Common myeloid progenitor, CD34-positive (primary cell): Measurements from ENCODE around the gene SLC35G3.

Experiments used
- CTCF ChIA-PET: fragments of 350-600 bp; sonication (Branson Sonifier 250); formaldehyde crosslinking; loops from one replicate; lab custom pipeline; 2021; ENCODE audit warnings: antibody characterized with exemption; lab: Charles Lee
- POLR2A ChIA-PET: fragments of 350-600 bp; sonication (Branson Sonifier 250); formaldehyde crosslinking; loops from one replicate; lab custom pipeline; 2021; ENCODE audit warnings: antibody characterized with exemption; lab: Charles Lee
- DNase-seq, 3 donors: peaks; one replicate each; pipeline versions ENCODE4 v3.0.0 to v3.0.0-alpha.2; 2013
- H3K27ac ChIP-seq, 2 experiments: 1 replicate in 1 of 2; 2 replicates in 1 of 2; pipeline ENCODE4 v1.7.0; 2013; ENCODE audit warnings: inconsistent platforms in 2 of 2, low read length in 2 of 2, mild to moderate bottlenecking in 2 of 2, low read depth in 1 of 2, moderate library complexity in 1 of 2; ENCODE audit not compliant: severe bottlenecking in 2 of 2, insufficient read depth in 1 of 2, poor library complexity in 1 of 2
- H3K27me3 ChIP-seq, 5 experiments: replicated peaks in 2 of 5; 1 replicate in 3 of 5; 2 replicates in 2 of 5; pipeline versions ENCODE4 v1.6.1 to v1.7.0; 2013; ENCODE audit warnings: low read length in 4 of 5, mild to moderate bottlenecking in 2 of 5, moderate library complexity in 2 of 5, inconsistent platforms in 1 of 5; ENCODE audit not compliant: insufficient read depth in 5 of 5, control insufficient read depth in 4 of 5
- H3K36me3 ChIP-seq, 4 experiments: 1 replicate in 2 of 4; 2 replicates in 2 of 4; pipeline versions ENCODE4 v1.6.1 to v1.7.0; 2013; ENCODE audit warnings: low read length in 3 of 4, control low read depth in 1 of 4, mild to moderate bottlenecking in 1 of 4; ENCODE audit not compliant: control insufficient read depth in 4 of 4, insufficient read depth in 4 of 4
- H3K4me1 ChIP-seq, 4 experiments: 1 replicate in 3 of 4; 2 replicates in 1 of 4; pipeline versions ENCODE4 v1.6.1 to v1.7.1; 2013; ENCODE audit warnings: low read length in 3 of 4, mild to moderate bottlenecking in 3 of 4, control low read depth in 1 of 4, inconsistent platforms in 1 of 4, moderate library complexity in 1 of 4; ENCODE audit not compliant: control insufficient read depth in 4 of 4, insufficient read depth in 4 of 4; ENCODE audit errors: control extremely low read depth in 1 of 4
- H3K4me3 ChIP-seq, 7 experiments: 1 replicate in 4 of 7; 2 replicates in 3 of 7; pipeline versions ENCODE4 v1.5.1 to v1.7.0; 2013; ENCODE audit warnings: mild to moderate bottlenecking in 7 of 7, low read length in 6 of 7, moderate library complexity in 6 of 7, inconsistent platforms in 2 of 7, low read depth in 2 of 7, control low read depth in 1 of 7; ENCODE audit not compliant: insufficient read depth in 4 of 7, control insufficient read depth in 1 of 7; ENCODE audit errors: extremely low read depth in 1 of 7
- H3K9me3 ChIP-seq, 5 experiments: 1 replicate in 4 of 5; 2 replicates in 1 of 5; pipeline versions ENCODE4 v1.6.1 to v1.7.1; 2013; ENCODE audit warnings: low read length in 4 of 5, mild to moderate bottlenecking in 2 of 5, inconsistent platforms in 1 of 5, low read depth in 1 of 5, moderate library complexity in 1 of 5; ENCODE audit not compliant: control insufficient read depth in 4 of 5, insufficient read depth in 2 of 5; ENCODE audit errors: control extremely low read depth in 1 of 5
- WGBS: methylation state at CpG from one replicate; pipeline ENCODE4 v1.1.5; 2013; ENCODE audit not compliant: insufficient coverage; 5-methylcytosine and 5-hydroxymethylcytosine counted together

SLC35G3 gene

DNA sequence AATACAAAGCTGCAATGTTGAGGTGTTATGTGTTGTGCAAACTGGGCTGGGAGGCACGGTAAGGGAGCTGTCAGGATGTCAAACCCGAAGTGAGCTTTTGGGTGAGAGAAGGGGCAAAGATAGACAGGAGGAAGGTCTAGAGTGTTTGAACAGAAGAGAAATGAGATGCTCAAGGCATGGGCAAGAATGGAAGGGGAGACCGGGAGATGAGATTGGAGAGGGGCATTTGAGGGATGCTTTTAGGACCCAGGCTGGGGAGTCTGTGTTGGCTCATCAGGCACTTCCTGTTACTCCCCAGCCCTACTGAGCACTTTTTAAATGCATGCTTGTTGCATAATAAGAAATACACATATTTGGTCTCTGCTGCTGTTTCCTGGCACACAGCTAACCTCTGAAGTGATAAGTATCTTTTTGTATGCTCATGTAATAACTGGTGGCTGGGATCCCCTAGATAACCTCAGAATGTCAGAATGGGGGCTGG is 32.9 kb downstream of the SLC35G3 start:
- Histone ChIP-seq H3K36me3 (no peaks in the 10 kb centered on the region), H3K27ac (no peak overlapping the region), H3K9me3 (no peaks in the 10 kb centered on the region), H3K27me3 (no peaks in the 10 kb centered on the region), H3K4me3 (no peak overlapping the region), H3K4me1 (peaks cover 0 to 19% (median 13%) of the 10 kb centered on the region in 4 experiments)
- 6% methylated on average over 2 of the region's 3 CpGs for WGBS
- CTCF ChIA-PET, result interaction anchor here (1.3 kb wide), 1 partner anchor 15 kb away, joined by 3 read pairs; no protein-coding TSS in a partner anchor
- peak in 2 of 3 donors; percentile 41 to 53 for DNase-seq
- POLR2A ChIA-PET, result no interaction called here

- ChIA-PET POLR2A (no interaction called here), CTCF (interaction anchor here (0.8 to 1.3 kb wide), 3 partner anchors 14 to 374 kb away, joined by 3 read pairs; no protein-coding TSS in a partner anchor)
- no peak overlapping the region for H3K27ac ChIP-seq
- no peaks in the 10 kb centered on the region for H3K36me3 ChIP-seq
- H3K4me1 ChIP-seq, result peaks cover 0 to 19% (median 13%) of the 10 kb centered on the region in 4 experiments
- H3K9me3 ChIP-seq, result no peaks in the 10 kb centered on the region
- no peak overlapping the region for H3K4me3 ChIP-seq
- no peak for DNase-seq
- H3K27me3 ChIP-seq, result no peaks in the 10 kb centered on the region
- WGBS, result 85% methylated on average over 7 of the region's 13 CpGs
Measured at GRCh38 chr17:35160354-35161201, 33.6 kb downstream of the SLC35G3 start.

DNA sequence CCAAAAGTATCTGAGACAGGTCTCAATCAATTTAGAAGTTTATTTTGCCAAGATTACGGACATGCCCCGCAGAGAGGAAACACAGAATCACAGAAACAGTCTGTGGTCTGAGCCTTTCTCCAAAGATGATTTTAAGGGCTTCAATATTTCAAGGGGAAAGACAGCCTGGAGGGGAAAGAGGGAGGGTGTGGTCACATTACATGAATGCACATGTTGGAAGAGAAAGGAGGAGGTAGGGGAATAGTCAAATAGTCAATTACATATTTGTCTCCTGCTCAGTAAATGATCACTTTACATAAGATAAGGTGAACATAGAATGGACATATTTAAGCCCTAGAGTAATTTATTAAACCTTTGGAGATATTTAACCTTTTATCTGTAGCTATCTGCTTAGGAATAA is 34.3 kb downstream of the SLC35G3 start:
- DNase-seq, result no peak
- no peak overlapping the region for H3K27ac ChIP-seq
- no peaks in the 10 kb centered on the region for H3K27me3 ChIP-seq

GRCh38 chr17:35155246-35155645 is 38.9 kb downstream of the SLC35G3 start:
- no peak for DNase-seq
- Histone ChIP-seq H3K4me3 (no peak overlapping the region), H3K27ac (no peak overlapping the region), H3K9me3 (no peaks in the 10 kb centered on the region), H3K36me3 (no peaks in the 10 kb centered on the region), H3K4me1 (no peaks in the 10 kb centered on the region), H3K27me3 (peaks cover 0 to 2% (median 0%) of the 10 kb centered on the region in 5 experiments)
- WGBS, result 100% methylated on average over 2 of the region's 7 CpGs
- ChIA-PET POLR2A (no interaction called here), CTCF (interaction anchor here (0.8 to 1.1 kb wide), 2 partner anchors 12 kb away, joined by 3 read pairs; no protein-coding TSS in a partner anchor)

More for the DNA sequence above, 34.3 kb downstream of the SLC35G3 start:
- Histone ChIP-seq H3K36me3 (no peaks in the 10 kb centered on the region), H3K4me3 (no peak overlapping the region), H3K4me1 (peaks cover 0 to 19% (median 13%) of the 10 kb centered on the region in 4 experiments), H3K9me3 (no peaks in the 10 kb centered on the region)
- WGBS, result 81% methylated on average over 2 of the region's 2 CpGs
- ChIA-PET POLR2A (no interaction called here), CTCF (interaction anchor here (0.8 to 0.9 kb wide), 2 partner anchors 15 to 375 kb away, joined by 3 read pairs; no protein-coding TSS in a partner anchor)

- Histone ChIP-seq H3K36me3 (no peaks in the 10 kb centered on the region), H3K27me3 (peaks cover 0 to 2% (median 0%) of the 10 kb centered on the region in 5 experiments), H3K4me1 (no peaks in the 10 kb centered on the region), H3K4me3 (no peak overlapping the region), H3K9me3 (no peaks in the 10 kb centered on the region), H3K27ac (no peak overlapping the region)
- ChIA-PET CTCF (interaction anchor here (0.8 to 1.1 kb wide), 3 partner anchors 8 to 13 kb away, joined by 3 read pairs; no protein-coding TSS in a partner anchor), POLR2A (no interaction called here)
- over 99% methylated on average over 13 of the region's 13 CpGs for WGBS
- DNase-seq, result no peak
Measured at GRCh38 chr17:35154196-35155165, 39.7 kb downstream of the SLC35G3 start.

DNA sequence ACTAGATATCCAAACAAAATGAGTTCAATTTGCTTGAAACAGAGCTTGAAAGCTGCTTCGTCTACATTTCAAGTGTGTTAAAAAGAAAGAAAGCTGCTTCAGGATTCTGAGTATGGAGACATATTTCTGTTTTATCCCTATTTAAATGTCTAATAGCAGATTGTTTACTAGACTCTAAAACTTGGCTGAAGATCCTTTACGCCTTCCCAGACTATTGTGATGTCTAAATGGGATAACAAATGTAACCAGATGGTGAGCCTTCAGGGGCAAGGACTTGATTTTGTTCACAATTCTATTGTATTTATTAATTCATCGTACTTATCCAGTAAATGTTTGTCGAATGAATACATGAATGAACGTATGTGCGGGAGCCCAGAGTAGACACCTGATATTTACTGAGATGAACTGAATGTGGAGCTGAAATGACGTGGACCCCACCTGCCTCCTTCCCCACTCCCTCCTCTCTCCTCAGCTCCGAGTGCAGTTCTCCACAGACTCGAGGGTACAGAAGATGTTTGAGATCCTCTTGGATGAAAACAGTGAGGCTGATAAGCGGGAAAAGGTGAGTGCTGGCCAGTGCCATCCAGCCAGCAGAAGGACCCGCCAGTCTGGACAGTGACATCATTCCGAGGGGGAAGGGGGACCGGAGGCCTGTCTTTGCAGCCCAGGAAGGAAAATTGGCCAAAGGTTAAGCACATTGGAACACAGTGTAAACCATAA is 41.6 kb downstream of the SLC35G3 start:
- Histone ChIP-seq H3K27me3 (peaks cover 0 to 2% (median 0%) of the 10 kb centered on the region in 5 experiments), H3K4me1 (no peaks in the 10 kb centered on the region), H3K4me3 (no peak overlapping the region), H3K36me3 (no peaks in the 10 kb centered on the region), H3K9me3 (no peaks in the 10 kb centered on the region), H3K27ac (no peak overlapping the region)
- POLR2A ChIA-PET, result no interaction called here
- no peak for DNase-seq
- CTCF ChIA-PET, result no interaction called here
- WGBS, result 96% methylated on average over 5 of the region's 13 CpGs
